MM.1S (cell line): ENCODE data around the gene CCDC43.
"Not testable (repeated sequence)": the region's sequence is repeated elsewhere in the genome, so short reads cannot be mapped to it uniquely, and the experiment has no call there.

Source experiments
- DNase-seq: peaks from one replicate; pipeline ENCODE4 v3.0.0-alpha.2; 2015
- H2AFZ ChIP-seq: fragments of 300-600 bp; sonication (generic); 2 replicates; pipeline ENCODE4 v1.6.0; 2016; ENCODE audit warnings: antibody characterized with exemption, low read length
- H3F3A ChIP-seq: fragments of 300-600 bp; sonication (generic); 2 replicates; pipeline ENCODE4 v1.6.1; 2016; ENCODE audit warnings: mild to moderate bottlenecking, antibody characterized with exemption, low read length, moderate library complexity, mixed read lengths; ENCODE audit not compliant: insufficient read depth
- H3K27ac ChIP-seq: fragments of 300-600 bp; sonication (generic); 2 replicates; pipeline ENCODE4 v1.5.1; 2016; ENCODE audit warnings: mild to moderate bottlenecking, low read length
- H3K27me3 ChIP-seq: fragments of 300-600 bp; sonication (generic); replicated peaks from 2 replicates; pipeline ENCODE4 v1.6.0; 2016; ENCODE audit warnings: low read length; ENCODE audit not compliant: insufficient read depth
- H3K36me3 ChIP-seq: fragments of 300-600 bp; sonication (generic); replicated peaks from 2 replicates; pipeline ENCODE4 v1.6.1; 2016; ENCODE audit warnings: mild to moderate bottlenecking, low read length, mixed read lengths; ENCODE audit not compliant: insufficient read depth
- H3K4me1 ChIP-seq: fragments of 300-600 bp; sonication (generic); 2 replicates; pipeline ENCODE4 v1.6.1; 2016; ENCODE audit warnings: low read length, mixed read lengths
- H3K4me2 ChIP-seq: fragments of 300-600 bp; sonication (generic); 2 replicates; pipeline ENCODE4 v1.6.0; 2016; ENCODE audit warnings: low read depth, low read length
- H3K4me3 ChIP-seq: fragments of 300-600 bp; sonication (generic); 2 replicates; pipeline ENCODE4 v1.5.1; 2016; ENCODE audit warnings: low read length, mixed read lengths
- H3K79me2 ChIP-seq: fragments of 300-600 bp; sonication (generic); 2 replicates; pipeline ENCODE4 v1.6.1; 2016; ENCODE audit warnings: mixed run types, low read length, mixed read lengths
- H3K9ac ChIP-seq: fragments of 300-600 bp; sonication (generic); 2 replicates; pipeline ENCODE4 v1.6.1; 2016; ENCODE audit warnings: low read length, mixed read lengths
- H3K9me2 ChIP-seq: fragments of 300-600 bp; sonication (generic); replicated peaks from 2 replicates; pipeline ENCODE4 v1.6.1; 2016; ENCODE audit warnings: mild to moderate bottlenecking, low read length, mixed read lengths; ENCODE audit not compliant: insufficient read depth
- H3K9me3 ChIP-seq: fragments of 300-600 bp; sonication (generic); replicated peaks from 2 replicates; pipeline ENCODE4 v1.6.1; 2016; ENCODE audit warnings: mild to moderate bottlenecking, low read length, mixed read lengths; ENCODE audit not compliant: insufficient read depth
- H4K20me1 ChIP-seq: fragments of 300-600 bp; sonication (generic); 2 replicates; pipeline ENCODE4 v1.6.1; 2016; ENCODE audit warnings: mild to moderate bottlenecking, low read length, moderate library complexity, mixed read lengths; ENCODE audit not compliant: insufficient read depth
- EZH2 ChIP-seq: fragments of 300-600 bp; sonication (generic); optimal IDR thresholded peaks from 2 replicates; pipeline ENCODE3; 2017; ENCODE audit warnings: low read depth, mild to moderate bottlenecking, antibody characterized with exemption, low read length, mixed read lengths
- EZH2phosphoT487 ChIP-seq: fragments of 300-600 bp; sonication (generic); IDR thresholded peaks from 2 replicates; pipeline ENCODE4 v1.6.1; 2018; ENCODE audit warnings: antibody characterized with exemption, low read length
- TF ChIP-seq, protein P1 (sequence below): fragments of 300-600 bp; sonication (generic); IDR thresholded peaks from 2 replicates; pipeline ENCODE4 v1.5.1; 2016; ENCODE audit warnings: antibody characterized with exemption, low read length, mixed read lengths

Gene CCDC43

DNA sequence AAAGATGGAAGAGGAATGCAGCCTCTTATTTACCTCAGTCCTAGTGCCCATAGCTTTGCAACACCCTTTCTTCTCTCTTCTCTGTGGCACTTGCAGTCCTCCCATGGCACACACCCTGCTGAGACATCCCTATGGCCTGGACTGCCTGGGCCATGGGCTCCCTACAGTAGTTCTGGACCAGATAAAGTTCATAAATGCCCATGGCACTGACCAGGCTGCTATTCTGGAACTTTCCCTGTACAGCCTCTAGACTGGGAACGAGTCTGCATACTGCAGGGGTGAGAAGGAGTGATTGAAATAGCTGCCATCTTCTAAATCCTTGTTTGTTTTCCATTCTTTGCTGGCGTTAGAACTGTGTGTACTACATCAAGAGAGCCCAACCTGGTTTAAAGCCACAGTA is 44.7 kb upstream of the CCDC43 start:
- Histone ChIP-seq H3K27ac (no peak overlapping the region), H2AFZ (no peak overlapping the region), H3F3A (no peaks in the 10 kb centered on the region), H3K36me3 (no peaks in the 10 kb centered on the region), H3K27me3 (no peaks in the 10 kb centered on the region), H4K20me1 (no peaks in the 10 kb centered on the region), H3K4me1 (0 out of 2 replicates have a peak, but pooled peaks cover 4% of the 10 kb centered on the region), H3K9me2 (no peaks in the 10 kb centered on the region), H3K79me2 (no peaks in the 10 kb centered on the region), H3K4me2 (no peak overlapping the region), H3K9ac (no peak overlapping the region), H3K4me3 (no peak overlapping the region), H3K9me3 (no peaks in the 10 kb centered on the region)
- TF ChIP-seq, protein P1, sequence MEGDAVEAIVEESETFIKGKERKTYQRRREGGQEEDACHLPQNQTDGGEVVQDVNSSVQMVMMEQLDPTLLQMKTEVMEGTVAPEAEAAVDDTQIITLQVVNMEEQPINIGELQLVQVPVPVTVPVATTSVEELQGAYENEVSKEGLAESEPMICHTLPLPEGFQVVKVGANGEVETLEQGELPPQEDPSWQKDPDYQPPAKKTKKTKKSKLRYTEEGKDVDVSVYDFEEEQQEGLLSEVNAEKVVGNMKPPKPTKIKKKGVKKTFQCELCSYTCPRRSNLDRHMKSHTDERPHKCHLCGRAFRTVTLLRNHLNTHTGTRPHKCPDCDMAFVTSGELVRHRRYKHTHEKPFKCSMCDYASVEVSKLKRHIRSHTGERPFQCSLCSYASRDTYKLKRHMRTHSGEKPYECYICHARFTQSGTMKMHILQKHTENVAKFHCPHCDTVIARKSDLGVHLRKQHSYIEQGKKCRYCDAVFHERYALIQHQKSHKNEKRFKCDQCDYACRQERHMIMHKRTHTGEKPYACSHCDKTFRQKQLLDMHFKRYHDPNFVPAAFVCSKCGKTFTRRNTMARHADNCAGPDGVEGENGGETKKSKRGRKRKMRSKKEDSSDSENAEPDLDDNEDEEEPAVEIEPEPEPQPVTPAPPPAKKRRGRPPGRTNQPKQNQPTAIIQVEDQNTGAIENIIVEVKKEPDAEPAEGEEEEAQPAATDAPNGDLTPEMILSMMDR, result no peak
- TF ChIP-seq EZH2phosphoT487, result no peak
- DNase-seq, result no peak

DNA sequence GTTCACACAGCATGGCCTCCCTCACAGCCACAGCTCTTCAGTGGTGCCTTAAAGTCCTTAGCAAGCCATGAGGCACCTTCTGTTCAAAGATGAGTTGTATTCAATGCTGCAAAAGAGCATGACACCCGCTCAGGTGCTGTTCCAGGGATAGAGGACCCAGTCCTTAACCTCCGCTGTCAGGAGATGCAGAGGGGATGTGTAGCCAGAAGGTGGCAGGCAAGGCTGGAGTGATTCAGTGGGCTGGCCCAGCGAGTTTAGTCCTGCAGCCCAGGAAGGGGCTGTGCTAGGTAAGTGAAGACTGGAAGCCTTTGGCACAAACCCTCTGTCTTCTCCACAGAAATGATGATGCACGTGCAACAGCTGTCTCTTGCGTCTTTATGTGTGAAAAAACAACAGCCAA is 44.2 kb upstream of the CCDC43 start:
- Histone ChIP-seq H3K27ac (no peak overlapping the region), H3K4me2 (no peak overlapping the region), H4K20me1 (no peaks in the 10 kb centered on the region), H3K36me3 (no peaks in the 10 kb centered on the region), H2AFZ (no peak overlapping the region), H3K9me3 (no peaks in the 10 kb centered on the region), H3K79me2 (no peaks in the 10 kb centered on the region), H3K4me1 (0 out of 2 replicates have a peak, but pooled peaks cover 4% of the 10 kb centered on the region), H3F3A (no peaks in the 10 kb centered on the region), H3K9me2 (no peaks in the 10 kb centered on the region), H3K4me3 (no peak overlapping the region), H3K27me3 (no peaks in the 10 kb centered on the region), H3K9ac (no peak overlapping the region)
- DNase-seq, result no peak
- no peak for TF ChIP-seq EZH2phosphoT487
- TF ChIP-seq, protein P1, result peak; percentile 10; the same call in 1 of the 2 replicates

- H3K27ac ChIP-seq, H3K9ac ChIP-seq, H3K36me3 ChIP-seq, H4K20me1 ChIP-seq, H3K27me3 ChIP-seq, H3K9me2 ChIP-seq, DNase-seq, H3K79me2 ChIP-seq, H2AFZ ChIP-seq, H3K4me3 ChIP-seq, H3K9me3 ChIP-seq, H3K4me1 ChIP-seq, H3F3A ChIP-seq, H3K4me2 ChIP-seq: not testable (repeated sequence)
These were observed 36.5 kb upstream of the CCDC43 start for GRCh38 chr17:44726121-44726520.

DNA sequence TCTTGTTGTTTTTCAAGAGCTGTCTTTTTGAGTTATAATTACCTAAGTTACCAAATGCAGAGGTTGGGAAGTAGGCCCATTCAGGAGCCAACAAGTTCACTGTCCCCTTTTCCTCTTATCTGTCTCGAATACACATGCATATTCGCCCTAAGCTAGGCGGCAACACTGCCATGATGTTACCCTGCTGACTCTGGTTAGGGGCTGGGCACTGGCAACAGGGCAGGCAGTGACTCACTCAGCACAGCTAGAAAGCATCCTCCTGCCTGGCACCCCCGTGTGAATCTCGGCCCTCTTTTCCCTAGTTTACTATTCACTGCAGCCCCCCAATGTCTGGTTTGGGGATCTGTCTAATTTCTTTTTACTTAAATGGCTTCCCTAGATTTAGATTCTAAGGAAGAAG is 32.7 kb upstream of the CCDC43 start:
- Histone ChIP-seq H3K79me2 (no peaks in the 10 kb centered on the region), H3K27me3 (no peaks in the 10 kb centered on the region), H3K9me3 (no peaks in the 10 kb centered on the region), H3K27ac (no peak overlapping the region), H2AFZ (no peak overlapping the region), H3K4me3 (no peak overlapping the region), H4K20me1 (no peaks in the 10 kb centered on the region), H3K9ac (no peak overlapping the region), H3K9me2 (no peaks in the 10 kb centered on the region), H3K36me3 (no peaks in the 10 kb centered on the region), H3F3A (no peaks in the 10 kb centered on the region), H3K4me1 (no peaks in the 10 kb centered on the region), H3K4me2 (no peak overlapping the region)
- TF ChIP-seq, protein P1, result no peak
- TF ChIP-seq EZH2phosphoT487 (no peak), EZH2 (no peak)
- DNase-seq, result no peak
